Hematopoietic multipotent progenitor cell (in vitro differentiated cells): ENCODE measurements around the gene ULK3. TPM values are rescaled to one million over a fixed set of nuclear protein-coding genes. Genes with fewer than 3 reads are reported as not detected.

ENCODE experiments used
- DNase-seq, 3 donors: peaks; one replicate each; pipeline ENCODE4 v3.0.0-alpha.2; 2011 to 2015; ENCODE audit warnings: low read depth in 2 of 3, low spot score in 2 of 3
- total RNA-seq: library from RNA; depleted of rRNA; stranded (reverse); fragments of >200 nt; gene quantifications from one replicate; pipeline ENCODE4 v1.2.3, GENCODE V29; 2012

Gene ULK3
- total RNA-seq, 1 donor = 69.7 TPM

- DNase-seq = no peak
Measured at GRCh38 chr15:74825866-74826265, 17.1 kb downstream of the ULK3 start.

GRCh38 chr15:74824976-74825375 is 18.0 kb downstream of the ULK3 start:
- DNase-seq = no peak

GRCh38 chr15:74823324-74823723 is 19.6 kb downstream of the ULK3 start:
- DNase-seq = no peak

GRCh38 chr15:74822233-74822632 is 20.7 kb downstream of the ULK3 start:
- DNase-seq = no peak

GRCh38 chr15:74821790-74822158 is 21.2 kb downstream of the ULK3 start:
- no peak for DNase-seq

- DNase-seq = no peak
Measured at GRCh38 chr15:74821091-74821789, 21.7 kb downstream of the ULK3 start.

GRCh38 chr15:74820056-74820455 is 22.9 kb downstream of the ULK3 start:
- no peak for DNase-seq

- DNase-seq = no peak
Measured at GRCh38 chr15:74817370-74817737, 25.6 kb downstream of the ULK3 start.

- no peak for DNase-seq
Measured at GRCh38 chr15:74816624-74817369, 26.2 kb downstream of the ULK3 start.

- DNase-seq = no peak
Measured at GRCh38 chr15:74815961-74816360, 27.0 kb downstream of the ULK3 start.

GRCh38 chr15:74815121-74815934 is 27.6 kb downstream of the ULK3 start:
- DNase-seq = no peak

GRCh38 chr15:74812533-74812932 is 30.4 kb downstream of the ULK3 start, which contains the start of gene LMAN1L:
Gene LMAN1L (plus strand): TSS chr15:74812835. CDS start chr15:74812855, 20 bp downstream.
- DNase-seq = no peak

GRCh38 chr15:74809956-74810355 is 33.0 kb downstream of the ULK3 start:
- DNase-seq = no peak

GRCh38 chr15:74809242-74809641 is 33.7 kb downstream of the ULK3 start:
- DNase-seq = no peak

- DNase-seq = no peak
Measured at GRCh38 chr15:74808840-74809229, 34.1 kb downstream of the ULK3 start.

- DNase-seq = no peak
Measured at GRCh38 chr15:74808078-74808839, 34.7 kb downstream of the ULK3 start.

GRCh38 chr15:74807282-74807681 is 35.7 kb downstream of the ULK3 start:
- no peak for DNase-seq

GRCh38 chr15:74804935-74805334 is 38.0 kb downstream of the ULK3 start:
- no peak for DNase-seq

GRCh38 chr15:74802862-74803447 is 40.0 kb downstream of the ULK3 start:
- no peak for DNase-seq

- no peak for DNase-seq
Measured at GRCh38 chr15:74802290-74802689, 40.7 kb downstream of the ULK3 start.
